Mononuclear cell (primary cell): ENCODE data around the gene ZBP1. TPM values are rescaled to one million over a fixed set of nuclear protein-coding genes. Genes with fewer than 3 reads are reported as not detected.

Experiments
- H3K27me3 ChIP-seq: 2 replicates; pipeline ENCODE4 v1.6.0; 2011; ENCODE audit warnings: low read length, control low read depth; ENCODE audit not compliant: insufficient read depth
- H3K4me1 ChIP-seq: 2 replicates; pipeline ENCODE4 v1.5.1; 2011; ENCODE audit warnings: mild to moderate bottlenecking, low read length, control low read depth; ENCODE audit not compliant: insufficient read depth
- H3K4me3 ChIP-seq: 2 replicates; pipeline ENCODE4 v1.5.1; 2011; ENCODE audit warnings: mild to moderate bottlenecking, low read length, moderate library complexity
- H3K9me3 ChIP-seq: 2 replicates; pipeline ENCODE4 v1.5.1; 2011; ENCODE audit warnings: low read depth, mild to moderate bottlenecking, control low read depth, low read length
- total RNA-seq: library from RNA; depleted of rRNA; stranded (reverse); fragments of >200 nt; gene quantifications from one replicate; pipeline ENCODE4 v1.2.3, GENCODE V29; 2012

The ZBP1 gene
- total RNA-seq, 1 donor: 14.7 TPM

GRCh38 chr20:57653910-57654309, 33.7 kb upstream of the ZBP1 start:
- H3K27me3 ChIP-seq: no peaks in the 10 kb centered on the region
- H3K4me1 ChIP-seq: peaks cover 19% of the 10 kb centered on the region
- H3K9me3 ChIP-seq: no peaks in the 10 kb centered on the region

DNA sequence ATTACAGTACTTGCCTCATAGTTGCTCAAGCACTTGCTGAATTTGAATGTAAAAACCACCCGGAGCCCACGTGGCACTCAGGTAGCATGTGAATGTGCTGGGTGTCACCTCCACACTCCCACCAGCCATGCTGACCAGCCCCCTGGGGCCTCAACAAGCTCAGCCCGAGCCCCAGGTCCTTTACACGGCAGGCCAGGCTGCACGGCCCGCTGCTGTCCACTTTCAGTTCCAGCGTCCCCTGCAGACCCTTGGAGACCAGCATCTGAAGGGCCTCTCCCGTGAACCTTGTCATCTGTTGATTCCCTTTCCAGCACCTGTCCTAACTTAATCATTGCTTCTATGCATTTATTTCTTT, 33.3 kb upstream of the ZBP1 start:
- H3K27me3 ChIP-seq: no peaks in the 10 kb centered on the region
- H3K4me3 ChIP-seq: no peak overlapping the region
- H3K9me3 ChIP-seq: no peaks in the 10 kb centered on the region
- peaks cover 18% of the 10 kb centered on the region for H3K4me1 ChIP-seq

More at GRCh38 chr20:57653910-57654309, 33.7 kb upstream of the ZBP1 start:
- no peak overlapping the region for H3K4me3 ChIP-seq

- no peaks in the 10 kb centered on the region for H3K27me3 ChIP-seq
- peaks cover 13% of the 10 kb centered on the region for H3K4me1 ChIP-seq
- H3K4me3 ChIP-seq: no peak overlapping the region
- no peaks in the 10 kb centered on the region for H3K9me3 ChIP-seq
Measured at GRCh38 chr20:57652606-57653545, 32.6 kb upstream of the ZBP1 start.

DNA sequence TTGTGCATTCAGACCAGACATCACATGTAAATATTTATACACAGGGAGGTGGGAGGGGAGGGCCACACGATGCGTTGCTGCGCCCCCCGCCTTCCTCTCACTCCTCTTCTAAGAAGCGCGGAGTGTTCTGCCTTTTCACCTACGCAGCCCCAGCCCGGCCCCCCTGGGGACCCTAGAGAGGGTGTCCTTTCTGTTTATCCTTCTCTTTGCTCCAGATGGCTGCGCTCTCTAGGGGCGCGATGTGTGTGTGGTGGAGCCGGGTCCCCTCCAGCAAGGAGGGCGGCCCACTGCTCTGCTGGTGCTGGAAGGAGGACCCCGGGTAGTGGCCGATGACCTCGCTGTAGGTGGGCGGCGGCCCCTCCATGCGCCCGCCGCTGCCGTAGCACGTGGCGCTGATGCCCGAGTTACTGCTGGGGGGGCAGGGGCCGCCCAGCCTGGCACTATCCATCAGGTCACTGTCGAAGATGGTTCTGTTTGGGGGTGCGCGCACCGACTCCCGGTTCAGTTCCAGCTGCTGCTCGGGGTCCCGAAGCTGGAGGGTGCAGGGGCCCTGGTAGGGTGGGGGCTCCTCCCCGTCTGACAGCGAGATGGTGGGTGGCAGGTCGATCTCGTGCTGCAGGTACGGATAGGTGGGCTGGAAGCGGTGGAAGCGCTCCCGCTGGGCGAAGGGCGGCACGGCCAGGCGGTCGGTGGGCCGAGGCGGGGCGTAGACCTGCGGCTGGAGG, 31.8 kb upstream of the ZBP1 start:
- H3K4me1 ChIP-seq: peaks cover 5% of the 10 kb centered on the region
- no peaks in the 10 kb centered on the region for H3K27me3 ChIP-seq
- no peak overlapping the region for H3K4me3 ChIP-seq
- H3K9me3 ChIP-seq: no peaks in the 10 kb centered on the region

- Histone ChIP-seq H3K4me1 (peaks cover 5% of the 10 kb centered on the region), H3K9me3 (no peaks in the 10 kb centered on the region)
Measured at GRCh38 chr20:57650756-57651483, 30.7 kb upstream of the ZBP1 start.

DNA sequence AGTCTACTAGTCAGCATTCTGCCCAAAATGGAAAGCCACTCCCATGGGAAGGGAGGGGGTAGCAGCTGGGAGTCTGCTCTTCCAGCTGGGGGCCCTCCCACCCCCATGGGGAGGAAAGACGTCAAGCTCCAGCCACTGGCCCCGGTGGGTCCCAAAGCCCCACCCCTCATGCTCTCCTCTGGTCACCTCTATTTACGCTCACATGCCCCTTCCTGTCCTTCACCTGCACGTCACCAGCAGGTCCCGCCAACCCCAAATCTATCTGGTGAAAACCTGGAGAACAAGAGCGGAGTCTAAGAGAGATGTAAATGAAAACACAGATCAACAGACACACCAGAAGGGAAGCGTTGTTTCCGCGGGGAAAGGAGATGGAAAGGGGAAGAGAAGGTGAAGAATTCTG, 30.0 kb upstream of the ZBP1 start:
- Histone ChIP-seq H3K9me3 (no peaks in the 10 kb centered on the region), H3K4me3 (no peak overlapping the region), H3K27me3 (no peaks in the 10 kb centered on the region)

More at GRCh38 chr20:57650756-57651483, 30.7 kb upstream of the ZBP1 start:
- no peak overlapping the region for H3K4me3 ChIP-seq
- H3K27me3 ChIP-seq: no peaks in the 10 kb centered on the region

DNA sequence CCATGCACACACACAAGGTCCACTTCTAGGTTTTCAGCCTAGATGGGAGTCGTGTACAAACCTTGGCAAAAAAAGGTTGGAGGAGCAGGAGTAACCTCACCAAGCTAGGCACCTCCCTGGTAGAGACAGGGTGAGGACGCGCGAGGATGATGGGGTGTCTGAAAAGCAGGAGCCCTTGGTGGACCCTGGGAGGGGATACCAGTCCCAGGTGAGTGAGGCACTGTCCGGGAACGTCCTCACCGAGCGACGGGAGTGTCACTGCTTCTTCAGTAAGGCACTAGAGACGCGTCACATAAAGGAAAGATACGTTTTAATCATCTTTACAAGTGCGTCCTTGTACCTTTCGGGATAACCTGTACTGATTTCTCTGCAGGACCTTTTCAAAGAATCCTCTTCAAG, 29.4 kb upstream of the ZBP1 start:
- Histone ChIP-seq H3K4me1 (peaks cover 4% of the 10 kb centered on the region), H3K9me3 (no peaks in the 10 kb centered on the region)

More for the DNA sequence above, 30.0 kb upstream of the ZBP1 start:
- H3K4me1 ChIP-seq: peaks cover 5% of the 10 kb centered on the region

GRCh38 chr20:57648878-57649616, 28.8 kb upstream of the ZBP1 start:
- Histone ChIP-seq H3K4me3 (no peak overlapping the region), H3K9me3 (no peaks in the 10 kb centered on the region), H3K27me3 (no peaks in the 10 kb centered on the region), H3K4me1 (no peaks in the 10 kb centered on the region)

More for the DNA sequence above, 29.4 kb upstream of the ZBP1 start:
- H3K4me3 ChIP-seq: no peak overlapping the region
- H3K27me3 ChIP-seq: no peaks in the 10 kb centered on the region

DNA sequence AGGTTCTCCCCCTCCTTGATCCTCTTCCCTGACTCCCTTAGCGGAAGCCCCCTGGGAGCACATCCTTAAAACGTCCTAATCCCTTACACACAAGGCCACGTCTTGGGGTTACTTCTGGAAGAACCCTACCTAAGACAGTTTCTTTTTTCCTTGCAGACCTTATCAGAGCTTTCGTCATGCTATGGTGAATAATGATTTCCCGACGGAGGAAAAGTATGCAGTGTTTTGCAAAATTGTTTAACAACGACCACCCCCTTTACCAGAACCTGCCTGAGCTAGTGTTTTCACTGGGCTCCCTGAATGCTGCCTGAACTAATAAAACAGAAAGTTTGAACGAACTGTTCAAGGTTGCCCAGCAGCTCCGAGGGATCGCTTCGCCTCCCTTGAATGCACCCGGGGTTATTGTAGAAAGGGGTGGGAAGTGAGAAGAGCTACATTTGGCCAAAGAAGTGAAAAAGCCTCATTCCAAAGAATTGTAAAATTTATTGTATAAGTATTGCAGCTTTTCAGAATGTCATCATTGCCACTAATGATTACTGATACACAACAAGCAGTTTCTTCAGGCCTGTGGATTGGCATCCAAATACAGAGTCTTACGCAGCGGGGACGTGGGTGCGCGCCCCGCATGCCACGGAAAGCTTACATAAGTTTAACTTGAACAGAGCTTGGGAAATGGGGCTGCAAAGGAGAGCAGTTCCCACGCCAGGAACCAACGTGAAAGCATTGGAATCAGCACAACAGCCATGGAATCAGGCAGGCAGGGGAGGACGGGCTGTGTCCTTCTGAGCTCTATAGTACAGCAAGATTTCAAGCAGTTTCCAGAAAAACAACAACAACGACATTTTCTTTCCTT, 27.9 kb upstream of the ZBP1 start:
- Histone ChIP-seq H3K4me1 (no peaks in the 10 kb centered on the region), H3K9me3 (no peaks in the 10 kb centered on the region), H3K4me3 (no peak overlapping the region), H3K27me3 (no peaks in the 10 kb centered on the region)

DNA sequence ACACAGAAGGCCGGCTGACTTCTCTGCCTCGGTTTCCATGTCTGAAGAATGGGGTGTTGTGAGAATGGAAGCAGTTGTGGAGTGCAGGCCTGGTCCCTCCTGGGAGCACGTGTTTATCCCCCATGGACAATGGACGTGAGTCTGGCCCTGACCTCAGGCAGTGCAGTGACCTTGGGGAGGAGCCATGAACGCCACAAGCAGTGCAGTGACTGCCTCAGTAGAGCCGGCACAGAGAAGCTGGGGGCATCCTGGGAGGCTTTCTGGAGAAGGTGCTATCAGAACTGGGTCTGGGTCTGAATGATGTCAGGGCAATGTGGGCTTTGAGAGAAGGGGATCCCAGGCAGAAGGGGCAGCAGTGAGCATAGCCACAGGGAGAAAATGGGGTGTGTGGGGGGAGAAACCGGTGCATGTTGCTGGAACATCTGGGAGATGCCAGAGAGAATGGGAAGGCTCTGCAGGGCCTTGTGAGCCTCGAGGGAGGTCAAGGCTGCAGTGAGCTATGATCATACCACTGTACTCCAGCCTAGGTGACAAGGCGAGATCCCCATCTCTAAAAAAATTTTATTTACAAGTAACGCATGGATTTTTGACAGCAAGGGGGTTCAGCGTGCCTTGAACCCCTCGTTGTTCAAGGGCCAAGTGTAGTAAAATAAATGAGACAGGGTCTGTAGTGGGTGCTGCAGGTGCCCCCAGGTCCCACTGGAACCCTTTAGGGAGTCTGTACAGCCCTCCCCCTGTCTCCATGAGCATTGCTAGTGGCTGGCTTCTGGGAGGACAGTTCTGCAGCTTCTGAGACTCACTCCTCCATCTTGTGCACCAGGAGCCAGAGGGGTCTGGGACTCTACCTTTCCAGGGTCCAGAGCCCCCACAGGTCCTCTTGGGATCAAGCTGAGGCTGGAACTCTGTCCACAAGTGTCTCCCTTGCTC, 27.0 kb upstream of the ZBP1 start:
- H3K27me3 ChIP-seq: no peaks in the 10 kb centered on the region
- no peaks in the 10 kb centered on the region for H3K4me1 ChIP-seq
- H3K9me3 ChIP-seq: no peaks in the 10 kb centered on the region
- H3K4me3 ChIP-seq: no peak overlapping the region

GRCh38 chr20:57638895-57639236, 18.6 kb upstream of the ZBP1 start:
- Histone ChIP-seq H3K4me1 (no peaks in the 10 kb centered on the region), H3K9me3 (peaks cover 19% of the 10 kb centered on the region), H3K27me3 (peaks cover 6% of the 10 kb centered on the region), H3K4me3 (no peak overlapping the region)

- Histone ChIP-seq H3K4me3 (no peak overlapping the region), H3K27me3 (peaks cover 6% of the 10 kb centered on the region)
Measured at GRCh38 chr20:57638173-57638894, 18.1 kb upstream of the ZBP1 start.

More at GRCh38 chr20:57638173-57638894, 18.1 kb upstream of the ZBP1 start:
- Histone ChIP-seq H3K4me1 (no peaks in the 10 kb centered on the region), H3K9me3 (peaks cover 19% of the 10 kb centered on the region)
